SHP77 (cell line): ENCODE measurements around the gene DAPK1.

ENCODE experiments used
- DNase-seq, 2 experiments: peaks; one replicate each; lab custom pipeline; 2025; lab: John Stamatoyannopoulos, UW

The DAPK1 gene

DNA sequence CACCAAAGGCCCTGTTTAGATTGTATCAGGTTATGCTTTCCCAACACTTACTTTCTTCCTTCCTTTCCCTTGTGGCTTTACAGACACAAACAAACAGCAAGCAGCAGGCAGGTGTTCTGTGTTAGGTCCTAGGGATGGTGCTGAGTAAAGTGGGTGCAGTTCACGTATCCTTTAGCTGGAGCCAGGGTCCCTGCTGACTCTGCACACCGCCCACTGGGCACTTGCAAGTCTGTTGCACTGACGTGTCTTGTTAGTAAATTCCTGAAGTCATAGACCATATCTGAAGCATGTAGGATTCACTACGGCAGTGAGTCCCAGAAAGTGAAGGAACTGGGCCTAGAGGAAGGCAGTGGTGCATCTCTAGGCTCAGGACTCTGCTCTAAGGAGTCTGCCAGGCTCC lies 96.5 kb downstream of the DAPK1 start:
- DNase-seq, result no peak

- DNase-seq, result no peak
Observed at GRCh38 chr9:87594662-87595061, 97.0 kb downstream of the DAPK1 start.

DNA sequence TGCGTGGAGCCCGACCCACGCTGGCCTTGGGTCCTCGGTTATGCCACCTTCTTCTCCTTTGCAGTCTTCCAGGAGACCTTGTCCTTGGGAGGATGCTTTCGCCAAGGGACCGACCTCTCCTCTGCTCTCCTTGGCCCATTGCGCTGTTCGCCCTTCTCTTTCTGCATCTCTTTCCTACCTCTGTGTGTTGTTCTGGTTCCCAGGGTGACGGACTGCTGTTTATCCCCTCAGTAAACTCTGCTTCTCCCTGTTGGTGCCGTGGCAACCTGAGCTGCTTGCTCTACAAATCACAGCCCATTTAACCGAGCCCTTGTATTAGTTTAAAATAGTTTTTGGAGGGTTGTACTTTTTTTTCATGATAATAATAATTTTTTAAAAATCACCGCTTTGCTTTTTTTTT lies 97.9 kb downstream of the DAPK1 start:
- DNase-seq, result no peak

- DNase-seq, result no peak
Observed at GRCh38 chr9:87596862-87597261, 99.2 kb downstream of the DAPK1 start.

DNA sequence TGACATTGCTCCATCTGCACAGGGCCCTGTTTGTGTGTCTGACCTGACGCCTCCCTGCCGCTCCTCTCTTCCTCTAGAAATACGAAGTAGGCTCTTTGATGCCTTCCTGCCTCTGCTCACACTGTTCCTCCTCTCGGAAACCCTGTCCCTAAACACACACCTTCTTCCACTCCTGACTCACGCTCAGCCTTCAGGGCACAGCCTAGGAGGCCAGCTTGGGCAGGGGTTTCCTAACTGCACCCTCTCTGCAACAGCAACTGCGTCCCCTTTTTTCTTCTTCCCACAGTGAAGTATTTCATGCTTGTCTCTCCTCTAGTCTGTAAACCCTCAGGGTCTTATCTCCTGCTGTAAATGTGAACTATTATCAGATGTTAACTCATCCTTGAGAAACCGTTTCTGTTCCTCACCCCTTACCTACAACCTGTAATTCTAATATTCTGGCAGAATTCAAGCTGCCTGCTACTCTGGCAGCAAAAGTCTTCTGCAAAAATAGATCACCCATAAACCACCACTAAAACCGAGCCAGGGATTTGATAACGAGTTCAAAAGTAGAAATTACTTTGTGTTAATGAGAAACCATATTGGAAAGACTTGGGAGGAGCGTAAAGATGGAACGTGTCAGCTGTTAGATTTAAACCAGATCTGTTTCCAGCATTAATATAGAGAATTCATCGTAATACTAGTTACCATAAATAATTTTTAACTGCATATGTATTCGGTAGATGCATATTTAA lies 100.2 kb downstream of the DAPK1 start:
- DNase-seq, result no peak

GRCh38 chr9:87599901-87600610 lies 102.4 kb downstream of the DAPK1 start:
- DNase-seq, result no peak

- DNase-seq, result no peak
Observed at GRCh38 chr9:87601176-87601575, 103.5 kb downstream of the DAPK1 start.

- DNase-seq, result no peak
Observed at GRCh38 chr9:87601595-87601994, 103.9 kb downstream of the DAPK1 start.

GRCh38 chr9:87602933-87603643 lies 105.4 kb downstream of the DAPK1 start:
- no peak for DNase-seq

- DNase-seq, result no peak
Observed at GRCh38 chr9:87603854-87604490, 106.3 kb downstream of the DAPK1 start.

GRCh38 chr9:87604886-87605588 lies 107.4 kb downstream of the DAPK1 start:
- DNase-seq, result no peak

DNA sequence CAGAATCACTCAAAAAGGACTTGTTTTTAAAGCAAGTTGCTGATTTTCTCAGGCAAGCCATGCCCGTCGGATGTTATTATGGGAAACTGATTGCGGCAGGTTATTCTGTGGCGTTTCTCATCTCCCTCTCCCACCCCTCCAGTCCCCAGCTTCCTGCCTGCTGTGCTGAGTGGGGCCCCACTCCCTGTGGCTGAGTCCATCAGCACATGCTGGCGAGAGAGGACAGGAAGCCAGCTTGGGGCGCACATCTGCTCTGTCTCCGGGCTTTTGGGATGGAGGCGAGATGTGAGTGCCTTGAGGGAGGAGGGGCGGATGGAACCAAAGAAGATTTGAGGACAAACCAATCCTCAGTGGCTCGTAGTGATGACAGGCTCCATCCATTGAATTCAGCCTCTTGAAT lies 108.0 kb downstream of the DAPK1 start:
- no peak for DNase-seq

DNA sequence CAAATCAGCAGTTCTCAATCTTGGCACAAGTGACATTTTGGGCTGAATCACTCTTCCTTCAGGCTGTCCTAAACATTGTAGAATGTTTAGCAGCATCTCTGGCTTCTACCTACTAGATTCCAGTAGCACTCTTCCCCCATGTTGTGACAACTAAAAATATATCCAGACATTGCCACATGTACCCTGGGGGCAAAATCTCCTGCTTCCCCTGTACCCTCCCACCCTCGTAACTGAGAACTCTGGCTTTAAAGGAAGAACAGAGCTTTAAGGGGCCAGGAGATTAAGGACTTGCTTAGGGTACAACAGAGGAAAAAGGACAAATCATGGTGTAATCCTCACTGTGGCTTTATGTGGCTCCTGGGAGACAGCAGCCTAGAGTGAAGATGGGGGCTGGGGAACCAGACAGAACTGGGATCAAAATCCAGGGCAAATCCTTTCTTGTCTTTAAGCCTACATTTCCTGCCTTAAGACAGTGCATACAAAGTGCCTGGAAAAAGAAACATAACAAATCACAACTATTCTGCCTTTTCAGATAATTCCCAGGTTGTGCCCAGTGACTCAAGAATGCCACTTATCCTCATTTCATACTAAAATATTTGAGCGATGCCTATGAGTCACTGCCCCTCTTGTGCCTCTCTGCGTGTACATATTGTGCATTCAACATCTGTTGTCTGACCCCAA lies 109.3 kb downstream of the DAPK1 start:
- no peak for DNase-seq

GRCh38 chr9:87607859-87608258 lies 110.2 kb downstream of the DAPK1 start:
- DNase-seq, result no peak

GRCh38 chr9:87609002-87609401 lies 111.3 kb downstream of the DAPK1 start:
- no peak for DNase-seq

- no peak for DNase-seq
Observed at GRCh38 chr9:87609486-87609885, 111.8 kb downstream of the DAPK1 start.

DNA sequence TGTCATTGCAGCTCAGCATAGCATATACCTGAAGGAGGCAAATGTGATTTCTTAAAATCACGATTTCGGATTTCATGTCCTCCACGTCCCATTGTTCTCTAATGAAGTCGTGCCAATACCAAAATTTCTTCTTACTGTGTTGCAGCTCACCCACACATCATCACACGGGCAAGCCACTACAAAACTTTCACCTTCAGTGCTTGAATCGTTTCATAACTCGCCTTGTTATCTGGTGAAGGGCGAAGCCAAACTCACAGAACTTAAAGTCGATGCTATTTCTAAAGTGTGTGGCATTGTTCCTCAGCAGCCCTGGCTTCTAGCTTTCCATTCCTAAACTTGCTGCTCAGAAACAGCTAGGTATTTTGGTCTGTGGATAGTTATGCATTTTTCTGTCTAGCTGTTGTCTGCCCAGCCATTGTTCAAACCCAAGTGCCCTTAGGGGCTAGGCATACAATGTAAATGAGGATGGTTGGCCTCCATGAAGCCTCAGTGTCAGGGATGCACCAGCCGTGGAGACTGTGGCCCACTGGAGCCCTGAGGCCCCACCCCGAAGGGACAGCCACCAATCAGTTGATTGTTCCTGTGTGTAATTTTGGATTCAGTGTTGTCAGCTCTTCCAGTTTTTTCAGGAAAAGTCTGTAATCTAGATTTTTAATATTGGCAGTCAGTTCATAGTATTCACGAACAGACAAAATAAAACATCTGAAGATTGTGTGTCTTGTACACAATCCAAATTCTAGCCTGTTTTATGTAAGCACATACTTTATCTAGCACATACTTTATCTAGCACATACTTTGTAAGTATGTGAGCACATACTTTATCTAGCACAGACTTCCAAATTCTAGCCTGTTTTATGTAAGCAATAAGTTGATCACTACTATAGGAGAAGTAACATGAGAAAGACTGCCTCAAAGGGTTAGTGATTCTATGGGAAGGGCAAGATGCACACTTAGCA lies 112.8 kb downstream of the DAPK1 start:
- DNase-seq, result no peak

- DNase-seq, result no peak
Observed at GRCh38 chr9:87611776-87612175, 114.1 kb downstream of the DAPK1 start.

DNA sequence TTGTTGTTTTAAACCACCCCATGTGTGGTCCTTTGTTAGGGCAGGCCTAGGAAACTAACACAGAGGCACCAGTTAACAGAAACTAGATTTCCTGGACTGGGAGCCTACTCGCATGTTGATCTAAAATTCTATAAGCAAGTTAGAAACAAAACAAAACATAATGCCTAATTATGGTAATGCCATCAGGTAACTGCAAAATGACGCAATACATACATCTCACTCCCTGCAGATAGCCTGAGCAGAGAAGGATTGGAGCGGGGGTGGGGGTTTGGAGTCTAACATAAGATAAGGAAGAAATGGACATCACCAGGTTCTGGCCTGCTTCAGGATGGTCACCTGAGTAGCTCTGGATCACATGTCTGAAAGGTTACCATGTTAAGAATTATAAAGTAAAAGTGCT lies 114.9 kb downstream of the DAPK1 start:
- no peak for DNase-seq
